ENCODE measurements around the gene ATXN7L3.

Gene ATXN7L3

GRCh38 chr17:44171931-44172455, 27.7 kb downstream of the ATXN7L3 start:
- H3F3A ChIP-seq (ENCODE audit: insufficient read depth, low read length): peaks cover 37% of the 10 kb centered on the region
- H3K4me3 ChIP-seq (ENCODE audit: low read length): no peak overlapping the region
- H2AFZ ChIP-seq (ENCODE audit: low read length): no peak overlapping the region
- H3K9ac ChIP-seq (ENCODE audit: low read length): no peak overlapping the region
- peaks cover 29% of the 10 kb centered on the region for H3K4me1 ChIP-seq (ENCODE audit: low read length)
- TF ChIP-seq EZH2phosphoT487 (IDR thresholded peaks at IDR 0.05; ENCODE audit: low read length): no peak
- no peak for TF ChIP-seq EZH2 (optimal IDR thresholded peaks at IDR 0.05; ENCODE audit: low read depth, low read length)
- TF ChIP-seq, protein P1, sequence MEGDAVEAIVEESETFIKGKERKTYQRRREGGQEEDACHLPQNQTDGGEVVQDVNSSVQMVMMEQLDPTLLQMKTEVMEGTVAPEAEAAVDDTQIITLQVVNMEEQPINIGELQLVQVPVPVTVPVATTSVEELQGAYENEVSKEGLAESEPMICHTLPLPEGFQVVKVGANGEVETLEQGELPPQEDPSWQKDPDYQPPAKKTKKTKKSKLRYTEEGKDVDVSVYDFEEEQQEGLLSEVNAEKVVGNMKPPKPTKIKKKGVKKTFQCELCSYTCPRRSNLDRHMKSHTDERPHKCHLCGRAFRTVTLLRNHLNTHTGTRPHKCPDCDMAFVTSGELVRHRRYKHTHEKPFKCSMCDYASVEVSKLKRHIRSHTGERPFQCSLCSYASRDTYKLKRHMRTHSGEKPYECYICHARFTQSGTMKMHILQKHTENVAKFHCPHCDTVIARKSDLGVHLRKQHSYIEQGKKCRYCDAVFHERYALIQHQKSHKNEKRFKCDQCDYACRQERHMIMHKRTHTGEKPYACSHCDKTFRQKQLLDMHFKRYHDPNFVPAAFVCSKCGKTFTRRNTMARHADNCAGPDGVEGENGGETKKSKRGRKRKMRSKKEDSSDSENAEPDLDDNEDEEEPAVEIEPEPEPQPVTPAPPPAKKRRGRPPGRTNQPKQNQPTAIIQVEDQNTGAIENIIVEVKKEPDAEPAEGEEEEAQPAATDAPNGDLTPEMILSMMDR (IDR thresholded peaks at IDR 0.05; ENCODE audit: low read length): no peak
- H3K4me2 ChIP-seq (ENCODE audit: low read depth, low read length): peak overlapping the region; percentile 6; the same call in 1 of the 2 replicates
- H3K27ac ChIP-seq (ENCODE audit: low read length): peak overlapping the region; percentile 91; the same call in 1 of the 2 replicates
- no peaks in the 10 kb centered on the region for H3K36me3 ChIP-seq (replicated peaks; ENCODE audit: insufficient read depth, low read length)
- peaks cover 6% of the 10 kb centered on the region; the same call in 1 of the 2 replicates for H3K79me2 ChIP-seq (ENCODE audit: low read length)
- no peaks in the 10 kb centered on the region for H4K20me1 ChIP-seq (ENCODE audit: insufficient read depth, low read length)
- H3K9me3 ChIP-seq (replicated peaks; ENCODE audit: insufficient read depth, low read length): no peaks in the 10 kb centered on the region
- no peak for DNase-seq
- no peaks in the 10 kb centered on the region for H3K9me2 ChIP-seq (replicated peaks; ENCODE audit: insufficient read depth, low read length)
- no peaks in the 10 kb centered on the region for H3K27me3 ChIP-seq (replicated peaks; ENCODE audit: insufficient read depth, low read length)

DNA sequence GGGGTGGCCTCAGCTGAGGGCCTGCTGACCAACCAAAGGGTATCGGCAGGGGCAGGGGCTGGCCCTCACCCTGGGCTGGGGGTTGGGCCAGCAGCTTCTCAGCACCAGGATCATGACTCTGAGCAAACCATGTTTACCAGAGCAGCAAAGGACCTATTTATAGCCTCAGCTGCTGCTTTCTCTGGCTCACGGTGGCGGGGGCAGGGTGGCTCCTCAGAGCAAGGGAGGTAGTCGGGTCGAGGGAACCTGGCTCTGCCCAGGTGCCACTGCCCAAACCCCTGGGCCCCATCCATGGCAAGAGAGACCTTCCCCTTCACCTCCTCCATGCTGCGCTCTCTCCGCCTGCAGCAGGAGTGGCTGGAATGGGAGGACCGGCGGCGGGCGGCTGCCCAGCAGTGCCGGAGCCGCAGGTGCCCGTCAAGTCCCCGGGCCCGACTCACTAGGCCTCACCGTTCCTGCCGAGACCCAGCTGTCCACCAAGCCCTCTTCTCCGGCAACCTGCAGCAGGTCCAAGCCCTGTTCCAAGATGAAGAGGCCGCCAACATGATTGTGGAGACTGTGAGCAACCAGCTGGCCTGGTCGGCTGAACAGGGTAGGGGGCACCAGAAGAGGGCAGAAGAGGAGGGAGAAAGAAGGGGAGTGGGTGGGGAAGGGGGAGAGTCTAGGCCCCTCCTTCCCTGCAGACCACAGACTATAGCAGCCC, 29.0 kb downstream of the ATXN7L3 start, which contains the start of gene ASB16:
Gene ASB16, plus strand, starts transcription at position 206 of the 703 bp plus-strand sequence. Its CDS starts 86 bp downstream, at position 292.
- H2AFZ ChIP-seq (ENCODE audit: low read length): peak within 1 kb of the TSS; percentile 13; the same call in 1 of the 2 replicates
- peaks cover 36% of the 10 kb centered on the region for H3F3A ChIP-seq (ENCODE audit: insufficient read depth, low read length)
- H3K9me3 ChIP-seq (replicated peaks; ENCODE audit: insufficient read depth, low read length): no peaks in the 10 kb centered on the region
- DNase-seq: peak; percentile 83
- peaks cover 6% of the 10 kb centered on the region; the same call in 1 of the 2 replicates for H3K79me2 ChIP-seq (ENCODE audit: low read length)
- H3K27ac ChIP-seq (ENCODE audit: low read length): peak within 1 kb of the TSS; percentile 91
- no peaks in the 10 kb centered on the region for H3K27me3 ChIP-seq (replicated peaks; ENCODE audit: insufficient read depth, low read length)
- no peaks in the 10 kb centered on the region for H3K36me3 ChIP-seq (replicated peaks; ENCODE audit: insufficient read depth, low read length)
- peak within 1 kb of the TSS; percentile 59 for H3K4me3 ChIP-seq (ENCODE audit: low read length)
- H3K9me2 ChIP-seq (replicated peaks; ENCODE audit: insufficient read depth, low read length): no peaks in the 10 kb centered on the region
- peak within 1 kb of the TSS; percentile 81 for H3K9ac ChIP-seq (ENCODE audit: low read length)
- peak within 1 kb of the TSS; percentile 64 for H3K4me2 ChIP-seq (ENCODE audit: low read depth, low read length)
- peaks cover 29% of the 10 kb centered on the region for H3K4me1 ChIP-seq (ENCODE audit: low read length)
- TF ChIP-seq EZH2phosphoT487 (IDR thresholded peaks at IDR 0.05; ENCODE audit: low read length) (no peak), EZH2 (optimal IDR thresholded peaks at IDR 0.05; ENCODE audit: low read depth, low read length) (no peak)
- TF ChIP-seq, protein P1 (IDR thresholded peaks at IDR 0.05; ENCODE audit: low read length): no peak
- H4K20me1 ChIP-seq (ENCODE audit: insufficient read depth, low read length): no peaks in the 10 kb centered on the region

- Histone ChIP-seq H3K4me2 (ENCODE audit: low read depth, low read length) (peak overlapping the region; percentile 64), H3K79me2 (ENCODE audit: low read length) (peaks cover 6% of the 10 kb centered on the region; the same call in 1 of the 2 replicates), H3K4me1 (ENCODE audit: low read length) (peaks cover 29% of the 10 kb centered on the region), H3K27me3 (replicated peaks; ENCODE audit: insufficient read depth, low read length) (no peaks in the 10 kb centered on the region), H3K4me3 (ENCODE audit: low read length) (peak overlapping the region; percentile 59), H3K9ac (ENCODE audit: low read length) (peak overlapping the region; percentile 81), H3K9me2 (replicated peaks; ENCODE audit: insufficient read depth, low read length) (no peaks in the 10 kb centered on the region), H2AFZ (ENCODE audit: low read length) (peak overlapping the region; percentile 13; the same call in 1 of the 2 replicates), H4K20me1 (ENCODE audit: insufficient read depth, low read length) (no peaks in the 10 kb centered on the region), H3K36me3 (replicated peaks; ENCODE audit: insufficient read depth, low read length) (no peaks in the 10 kb centered on the region), H3K27ac (ENCODE audit: low read length) (peak overlapping the region; percentile 91), H3K9me3 (replicated peaks; ENCODE audit: insufficient read depth, low read length) (no peaks in the 10 kb centered on the region), H3F3A (ENCODE audit: insufficient read depth, low read length) (peaks cover 36% of the 10 kb centered on the region)
- TF ChIP-seq EZH2 (optimal IDR thresholded peaks at IDR 0.05; ENCODE audit: low read depth, low read length) (no peak), EZH2phosphoT487 (IDR thresholded peaks at IDR 0.05; ENCODE audit: low read length) (no peak)
- TF ChIP-seq, protein P1 (IDR thresholded peaks at IDR 0.05; ENCODE audit: low read length): no peak
- no peak for DNase-seq
These were observed 29.6 kb downstream of the ATXN7L3 start for GRCh38 chr17:44170135-44170498.

Data from MM.1S (cell line).